NCI-H2081 (cell line): ENCODE results near the gene PTPRK.

Experiments used
- DNase-seq, 2 experiments: peaks; one replicate each; lab custom pipeline; 2025; lab: John Stamatoyannopoulos, UW

The PTPRK gene

DNA sequence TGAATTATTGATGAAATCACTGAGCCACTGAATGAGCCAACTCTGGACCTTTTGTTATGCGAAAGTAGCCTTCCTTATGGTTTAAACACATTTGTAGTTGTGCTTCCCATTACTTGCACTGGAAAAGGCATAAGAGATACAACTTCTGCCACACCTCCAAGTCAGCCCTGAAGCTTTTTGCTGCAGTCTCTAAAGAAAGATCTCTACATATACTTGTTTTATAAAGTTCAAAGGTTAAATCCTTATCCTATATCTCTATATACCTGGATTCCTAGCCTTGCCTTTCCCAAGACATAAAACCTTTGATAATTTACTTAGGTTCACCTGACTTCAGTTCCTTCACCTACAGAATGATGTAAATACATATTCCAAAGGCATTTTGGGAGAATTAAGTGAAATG, 132.0 kb downstream of the PTPRK start:
- DNase-seq = no peak

DNA sequence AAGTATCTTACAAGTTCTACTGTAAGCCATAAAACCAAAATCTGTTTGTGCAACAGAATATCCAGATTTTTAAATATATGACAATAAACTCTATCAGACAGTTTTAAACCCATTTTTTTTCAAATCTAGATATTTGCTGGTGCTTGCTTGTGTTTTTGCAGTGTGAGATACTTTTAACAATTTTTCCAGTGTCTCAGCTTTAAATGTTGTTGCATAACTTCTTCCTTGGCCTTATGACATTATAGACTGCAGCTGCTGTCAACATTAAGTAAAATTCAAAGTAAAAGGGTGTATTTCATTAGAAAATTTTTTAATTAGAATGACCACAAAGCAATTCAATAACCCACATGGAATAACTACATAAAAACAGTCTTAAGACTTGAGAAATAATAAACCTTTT, 139.5 kb downstream of the PTPRK start:
- DNase-seq = no peak

DNA sequence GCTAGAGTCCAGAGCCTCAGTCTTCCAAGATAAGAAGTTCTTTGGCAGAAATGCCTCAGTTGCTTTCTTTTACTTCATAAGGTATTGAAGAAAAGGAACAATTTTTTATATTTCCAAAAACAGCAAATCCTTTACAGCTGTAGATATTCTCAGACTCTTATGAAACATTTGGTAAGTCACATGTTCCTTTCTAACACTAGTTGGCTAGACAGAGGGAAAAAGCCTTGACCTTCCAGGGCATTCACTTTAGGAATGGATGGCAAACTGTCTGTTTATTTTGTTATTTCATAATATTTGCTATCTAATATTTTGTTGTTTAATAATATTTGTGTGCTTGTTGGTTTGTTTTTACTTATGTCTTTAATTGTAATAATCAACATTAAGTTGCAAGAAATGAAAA, 140.8 kb downstream of the PTPRK start:
- DNase-seq = no peak

DNA sequence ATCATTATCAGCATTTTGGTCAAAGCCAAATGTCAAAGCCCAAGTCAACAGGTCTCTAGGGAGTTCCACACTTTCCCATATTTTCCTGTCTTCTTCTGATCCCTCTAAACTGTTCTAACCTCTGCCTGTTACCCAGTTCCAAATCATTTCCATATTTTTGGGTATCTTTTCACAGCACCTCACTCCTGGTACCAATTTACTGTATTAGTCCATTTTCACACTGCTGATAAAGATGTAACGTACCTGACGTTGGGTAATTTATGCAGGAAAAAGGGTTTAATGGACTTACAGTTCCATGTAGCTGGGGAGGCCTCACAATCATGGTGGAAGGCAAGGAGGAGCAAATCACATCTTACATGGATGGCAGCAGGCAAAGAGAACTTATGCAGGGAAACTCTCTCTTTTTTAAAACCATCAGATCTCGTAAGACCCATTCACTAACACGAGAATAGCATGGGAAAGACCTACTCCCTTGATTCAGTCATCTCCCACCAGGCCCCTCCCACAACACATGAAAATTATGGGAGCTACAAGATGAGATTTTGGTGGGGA, 143.4 kb downstream of the PTPRK start:
- no peak for DNase-seq

DNA sequence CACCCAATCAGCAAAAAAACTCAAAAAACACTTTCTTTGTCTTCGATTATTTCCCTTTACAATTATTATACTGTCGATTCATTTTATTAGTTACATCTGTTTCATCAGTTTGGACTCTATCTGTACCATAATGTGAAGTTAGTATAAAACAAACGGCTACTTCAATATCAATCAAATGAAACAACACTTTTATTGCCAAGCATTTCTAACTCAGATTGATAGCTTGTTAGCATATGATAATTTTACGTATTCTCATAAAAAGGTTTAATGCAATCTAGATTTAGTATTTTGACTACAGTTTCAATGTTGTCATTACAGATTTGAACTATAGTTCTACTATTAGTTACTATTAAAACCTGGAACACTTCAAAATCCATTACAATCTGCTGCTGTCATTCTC, 149.3 kb downstream of the PTPRK start:
- DNase-seq = no peak

DNA sequence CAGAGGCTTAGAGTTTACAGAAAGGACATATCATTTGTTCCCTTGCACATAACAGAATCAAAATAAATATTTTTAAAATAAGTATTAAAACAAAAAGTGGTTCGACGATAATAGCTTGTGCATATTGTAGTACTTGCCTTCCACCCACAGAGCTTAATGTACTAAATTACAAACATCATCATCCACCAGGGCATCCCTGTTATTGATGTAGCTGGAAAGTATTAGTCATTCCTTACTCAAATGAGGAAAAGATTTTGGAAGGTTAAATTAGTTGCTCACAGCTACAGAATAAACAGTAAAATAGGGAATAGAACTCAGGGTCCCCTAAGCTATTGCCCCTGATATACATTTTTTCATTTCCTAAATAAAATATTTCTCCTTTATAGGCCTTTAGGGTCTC, 150.3 kb downstream of the PTPRK start:
- DNase-seq = no peak

DNA sequence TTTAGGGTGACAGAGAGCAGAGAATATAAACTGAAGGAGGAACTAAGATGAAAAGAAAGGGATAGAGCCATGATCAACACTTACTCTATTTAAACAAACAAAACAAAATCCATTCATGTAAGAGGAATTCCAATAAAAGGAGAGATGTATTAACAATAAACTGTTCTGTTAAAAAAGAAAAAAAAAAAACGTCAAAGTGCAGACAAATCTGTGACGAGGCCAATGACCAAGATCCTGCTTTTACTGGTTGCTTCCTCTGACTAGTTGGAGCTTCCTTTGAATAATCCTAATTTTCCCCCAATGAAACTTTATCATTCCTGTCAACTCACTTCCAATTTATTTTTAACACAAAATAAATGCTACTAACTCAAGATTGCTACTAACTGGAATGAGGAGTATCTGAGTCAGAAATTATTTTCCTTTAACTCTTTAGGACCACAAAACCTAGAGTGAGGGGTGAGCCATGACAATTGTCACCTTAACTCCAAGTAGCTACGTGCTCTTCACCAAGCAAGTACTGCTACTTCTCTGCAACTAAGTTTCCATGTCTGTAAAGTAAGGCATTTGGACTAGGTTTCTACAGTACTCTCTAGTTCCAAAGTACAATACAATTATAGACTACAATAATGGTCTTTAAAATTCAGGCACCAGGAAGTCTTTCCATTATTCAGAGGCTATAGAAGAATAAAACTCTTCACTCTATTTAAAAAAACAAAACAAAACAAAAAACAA, 152.0 kb downstream of the PTPRK start:
- no peak for DNase-seq

DNA sequence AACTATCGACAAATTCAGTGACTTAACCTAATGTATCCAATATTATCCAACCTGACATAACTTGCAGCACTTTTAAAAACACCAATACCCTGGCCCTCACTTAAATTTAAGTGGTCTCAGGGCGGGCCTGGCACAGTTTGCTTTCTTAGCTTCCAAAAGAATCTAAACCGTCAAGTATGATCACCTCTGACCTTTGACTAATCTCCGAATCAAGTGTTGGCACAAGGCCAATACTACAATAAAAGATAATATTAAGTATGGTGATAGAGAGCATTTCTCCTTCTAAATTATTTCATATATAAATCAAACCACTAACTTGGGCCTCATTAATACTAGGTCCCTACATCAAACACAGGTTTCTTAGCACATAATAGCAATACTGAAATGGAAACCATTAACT, 153.0 kb downstream of the PTPRK start:
- no peak for DNase-seq

DNA sequence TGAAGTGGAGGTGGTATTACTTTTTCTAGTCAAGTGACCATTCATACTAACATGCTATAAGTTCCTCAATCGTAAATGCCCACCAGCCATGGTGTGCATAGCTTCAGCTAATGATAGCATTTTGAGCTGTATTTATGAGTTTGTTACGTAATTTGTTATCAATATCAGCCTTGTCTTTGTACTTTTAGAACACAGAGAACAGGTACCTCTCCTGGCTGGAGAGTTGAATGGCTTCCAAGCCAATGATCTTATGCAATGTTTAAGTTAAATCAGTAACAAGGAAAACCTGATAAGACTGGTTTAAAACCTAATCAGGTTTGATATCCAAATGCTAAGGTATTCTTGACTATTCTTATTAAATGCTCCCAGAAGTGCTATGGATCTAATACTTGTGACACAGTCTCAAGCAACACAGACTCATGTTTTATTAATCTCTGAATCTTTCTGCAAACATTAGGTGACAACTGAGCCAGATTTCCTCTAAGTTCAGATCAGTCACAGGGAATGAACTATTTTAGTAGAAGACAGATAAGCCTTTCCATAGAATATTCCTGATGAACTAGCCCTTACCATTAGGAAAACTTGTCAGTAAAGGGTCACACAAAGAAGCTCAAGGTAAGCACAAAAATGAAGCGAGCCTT, 154.8 kb downstream of the PTPRK start:
- DNase-seq = no peak

DNA sequence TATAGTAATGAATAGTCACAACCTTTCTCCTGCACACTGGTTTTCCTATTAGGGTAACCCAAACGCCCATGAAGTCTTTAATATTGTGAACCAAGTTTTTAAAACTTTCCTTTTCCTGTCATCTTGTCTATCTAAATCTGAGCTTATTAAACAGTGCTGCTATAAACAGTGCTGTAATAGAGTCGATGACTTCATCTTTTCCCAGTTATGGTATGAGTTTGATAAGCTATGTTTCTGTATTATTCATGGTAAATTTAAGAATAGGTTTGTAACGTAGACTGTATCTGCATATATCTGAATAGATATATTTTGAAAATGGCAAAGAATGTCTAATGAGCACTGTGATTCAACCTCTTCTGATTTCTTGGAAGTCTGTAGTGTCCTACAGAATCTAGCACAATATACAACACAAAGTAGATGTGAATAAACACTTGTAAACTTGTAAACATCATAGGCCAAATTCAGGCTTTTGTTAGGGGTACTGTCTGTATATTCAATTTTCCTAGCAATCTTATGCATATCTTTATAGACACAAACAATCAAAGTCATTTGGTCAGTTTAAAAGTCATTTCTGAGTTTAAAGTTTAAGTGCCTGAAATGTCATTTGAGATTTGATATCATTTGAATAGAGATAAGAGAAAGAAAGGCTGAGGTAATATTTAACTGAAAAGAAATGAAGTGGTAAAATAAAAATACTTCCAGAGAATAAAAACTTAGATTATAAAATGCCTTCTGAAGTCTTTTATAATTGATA, 155.5 kb downstream of the PTPRK start:
- no peak for DNase-seq

DNA sequence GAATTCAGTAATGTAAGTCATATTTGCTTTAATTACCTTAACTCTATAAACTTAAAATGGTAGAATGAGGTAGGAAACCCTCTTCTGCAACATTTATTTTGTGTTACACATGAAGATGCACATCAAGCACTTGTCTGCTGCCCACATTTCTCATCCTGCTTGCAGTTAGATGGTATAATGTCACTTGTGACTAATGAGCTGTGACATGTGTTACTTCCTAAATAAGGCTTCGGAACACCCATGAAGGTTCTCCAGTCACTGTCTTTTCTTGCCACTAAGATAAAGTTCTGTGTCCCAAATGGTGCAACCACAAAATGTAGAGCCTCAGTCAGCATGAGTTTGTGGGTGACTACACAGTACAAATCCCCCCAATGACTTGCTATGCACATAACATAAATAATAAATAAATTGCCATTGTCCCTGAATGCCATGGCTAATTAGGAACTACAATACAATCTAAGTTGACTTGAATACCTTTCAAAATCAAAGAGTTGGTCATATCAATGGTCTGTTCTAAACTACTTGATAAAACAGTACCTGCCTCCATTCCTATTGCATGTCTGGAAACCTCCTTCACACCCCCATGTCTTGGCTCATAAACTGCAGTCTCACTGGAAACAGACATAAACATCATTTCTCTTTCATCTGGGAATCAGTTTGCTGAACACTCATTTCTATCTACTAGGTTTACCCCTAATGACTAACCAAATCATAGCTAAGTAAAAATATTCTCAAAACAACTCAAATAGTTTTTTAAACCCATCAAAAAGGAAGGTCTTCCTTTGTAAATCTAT, 157.2 kb downstream of the PTPRK start:
- no peak for DNase-seq

DNA sequence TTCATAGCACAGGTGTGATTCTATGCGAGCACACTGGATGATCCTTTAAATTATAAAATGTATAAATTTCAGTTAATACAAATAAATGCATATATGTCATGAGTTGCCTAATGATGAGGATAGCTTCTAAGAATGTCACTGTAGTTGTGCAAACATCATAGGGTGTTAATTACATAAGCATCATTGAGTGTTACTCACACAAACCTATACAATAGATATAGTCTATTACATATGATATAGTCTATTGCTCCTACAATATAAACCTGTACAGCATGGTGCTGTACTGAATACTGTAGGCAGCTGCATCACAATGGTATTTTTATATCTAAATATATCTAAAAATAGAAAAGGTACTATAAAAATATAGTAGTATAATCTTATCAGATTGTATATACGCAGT, 159.0 kb downstream of the PTPRK start:
- DNase-seq = no peak

DNA sequence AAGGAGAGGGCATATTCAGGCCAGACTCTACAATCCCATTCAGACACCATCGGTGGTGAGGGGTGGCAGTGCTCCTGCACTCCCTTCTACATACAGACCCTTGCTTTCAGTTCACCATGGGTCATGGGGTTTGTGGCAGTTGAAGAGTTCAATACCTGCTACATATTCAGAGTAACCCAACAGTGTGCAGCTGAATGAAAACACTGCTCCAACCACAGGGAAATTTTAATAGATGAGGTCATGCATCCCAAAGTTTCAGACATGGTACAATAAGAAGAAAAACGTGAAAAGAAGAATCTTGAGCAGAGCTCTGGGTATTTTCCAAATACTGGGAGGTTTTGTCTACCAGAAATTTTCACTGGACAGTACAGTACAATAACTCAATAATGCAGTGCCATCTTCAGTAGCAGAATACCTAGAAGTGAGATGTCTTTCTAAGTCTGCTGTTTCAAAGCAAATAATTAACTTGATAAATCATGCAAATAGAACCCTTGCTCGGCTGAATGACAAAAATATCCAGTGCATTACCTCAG, 162.1 kb downstream of the PTPRK start:
- no peak for DNase-seq

DNA sequence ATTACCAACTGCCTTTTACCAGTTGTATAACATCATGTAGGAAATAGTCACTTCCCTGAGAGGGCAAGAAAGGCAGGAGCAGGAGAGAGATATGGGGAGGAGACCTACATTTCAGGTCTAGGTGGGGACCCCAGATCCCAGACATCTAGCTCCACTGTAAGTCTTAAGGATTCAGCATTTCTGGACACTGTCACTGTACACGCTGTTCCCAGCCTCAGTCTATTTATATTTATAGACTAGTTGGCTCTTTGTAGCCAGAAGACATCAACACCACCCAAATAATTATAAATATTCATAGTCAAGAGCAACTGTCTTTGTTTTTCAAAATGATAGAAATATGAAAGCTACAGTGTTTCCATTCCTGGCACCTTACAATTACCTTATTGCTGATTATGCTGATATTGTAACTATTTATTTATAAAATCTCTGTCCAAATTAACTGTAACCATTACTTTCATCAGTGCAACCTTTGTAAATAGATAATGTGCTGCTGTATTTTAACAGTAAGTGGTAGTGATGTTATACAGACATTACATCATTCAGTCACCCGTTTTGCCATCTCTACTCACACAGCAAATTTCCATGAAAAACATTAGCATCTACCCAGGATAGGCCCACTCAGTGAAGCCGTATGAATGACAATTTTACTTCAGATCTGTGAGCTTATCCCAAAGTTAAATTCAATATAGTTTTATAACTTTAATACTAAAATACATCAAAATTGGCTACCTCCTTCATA, 162.8 kb downstream of the PTPRK start:
- no peak for DNase-seq

DNA sequence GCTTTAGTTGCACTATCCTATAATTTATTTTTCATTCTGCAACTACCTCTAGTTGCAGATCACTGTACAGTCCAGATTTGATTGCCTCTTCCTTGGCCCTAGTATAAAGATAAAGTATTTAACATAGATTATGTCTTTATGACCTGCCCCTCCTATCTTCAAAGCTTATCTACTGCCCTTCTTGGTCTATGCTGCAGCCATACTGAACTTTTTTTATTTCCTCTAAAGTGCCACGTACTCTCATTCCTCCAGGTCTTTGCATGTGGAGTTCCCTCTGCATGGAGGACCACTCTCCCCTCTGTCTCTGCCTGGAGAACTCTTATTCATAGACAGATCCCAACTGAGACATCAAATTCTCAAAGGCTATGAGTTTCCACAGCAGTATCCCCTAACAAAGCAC, 168.0 kb downstream of the PTPRK start:
- no peak for DNase-seq

DNA sequence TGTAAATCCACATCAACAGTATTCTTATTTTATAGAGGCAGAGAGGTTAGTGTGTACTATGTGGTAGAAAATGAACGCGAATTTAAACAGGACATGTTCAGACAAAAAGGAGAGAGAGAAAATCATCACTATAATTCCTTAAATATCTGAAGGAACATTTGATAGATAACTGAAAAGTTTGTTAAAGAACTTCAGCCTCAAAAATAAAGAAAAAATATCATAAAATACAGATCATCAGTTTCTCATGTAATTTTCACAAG, 169.2 kb downstream of the PTPRK start:
- DNase-seq = no peak

DNA sequence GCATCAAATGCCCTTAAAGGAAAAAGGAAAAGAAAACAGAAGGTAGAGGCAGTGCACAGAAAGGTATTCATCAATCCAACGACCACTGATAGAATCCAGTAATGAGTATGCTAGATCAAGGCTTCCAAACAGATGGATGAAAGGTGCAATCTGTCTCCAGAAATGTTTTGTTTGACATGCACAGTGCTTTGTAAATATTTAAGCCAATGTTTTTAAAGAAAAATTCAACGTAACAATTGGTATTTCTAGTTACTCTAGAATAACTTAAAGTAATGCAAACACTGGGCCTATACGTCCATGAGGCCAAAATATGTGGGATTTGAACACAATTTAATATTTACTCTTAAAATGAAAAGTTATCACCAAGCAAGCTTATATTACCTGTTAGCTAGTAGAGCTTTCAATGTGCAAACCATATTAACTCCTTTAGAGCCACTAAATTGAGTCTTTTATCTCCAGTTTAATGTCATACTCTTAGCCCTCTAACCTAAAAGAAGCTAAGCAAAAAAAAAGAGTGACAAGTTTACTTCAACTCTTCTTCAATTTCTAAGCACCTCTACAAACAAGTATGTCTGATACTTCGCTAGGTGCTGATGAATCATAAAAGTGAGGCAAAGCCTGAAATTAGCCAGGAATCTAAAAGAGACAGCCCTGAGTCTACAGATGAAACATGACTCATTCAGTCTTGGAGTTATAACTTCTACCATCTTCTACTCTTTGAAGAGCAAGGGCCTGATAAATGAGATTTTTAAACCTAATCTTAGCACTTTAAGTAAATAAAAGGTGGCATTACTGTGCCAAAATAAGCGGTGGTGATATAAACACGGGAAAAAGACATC, 169.8 kb downstream of the PTPRK start:
- DNase-seq = no peak

DNA sequence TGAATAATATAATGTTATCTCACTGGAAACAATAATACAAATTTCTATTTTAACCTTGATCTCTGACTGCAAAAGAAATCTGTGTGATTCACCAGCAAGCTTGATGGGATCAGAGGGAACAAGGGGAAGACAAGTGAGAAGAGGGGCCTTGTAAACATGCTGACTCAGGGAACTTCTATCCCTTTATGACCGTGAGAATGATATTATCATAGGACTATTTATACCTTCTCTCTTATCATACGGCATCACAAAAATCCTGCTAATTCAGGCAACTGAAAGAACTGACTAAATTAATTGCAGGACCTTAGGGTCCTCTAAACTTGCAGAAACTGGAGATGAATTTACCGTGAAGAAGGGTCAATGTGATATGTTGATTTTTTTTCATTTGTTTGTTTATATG, 173.3 kb downstream of the PTPRK start:
- no peak for DNase-seq

DNA sequence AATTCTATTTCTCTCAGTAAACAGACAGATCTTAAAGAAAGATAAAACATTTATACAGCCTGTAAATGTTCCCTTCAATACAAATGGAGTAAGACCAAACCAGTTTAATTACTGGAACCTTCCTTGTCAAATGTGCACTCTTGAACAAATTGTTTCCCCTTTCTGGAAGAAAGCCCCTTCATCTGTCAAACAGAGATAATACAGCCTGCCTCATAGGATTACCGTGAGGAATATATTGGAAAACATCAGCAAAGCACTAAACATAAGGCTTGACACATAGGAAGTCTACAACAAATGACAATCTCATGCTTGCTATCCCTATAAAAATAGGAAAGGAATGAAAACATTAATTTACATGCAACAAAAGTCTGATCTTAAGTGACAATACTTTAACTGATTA, 173.8 kb downstream of the PTPRK start:
- no peak for DNase-seq

DNA sequence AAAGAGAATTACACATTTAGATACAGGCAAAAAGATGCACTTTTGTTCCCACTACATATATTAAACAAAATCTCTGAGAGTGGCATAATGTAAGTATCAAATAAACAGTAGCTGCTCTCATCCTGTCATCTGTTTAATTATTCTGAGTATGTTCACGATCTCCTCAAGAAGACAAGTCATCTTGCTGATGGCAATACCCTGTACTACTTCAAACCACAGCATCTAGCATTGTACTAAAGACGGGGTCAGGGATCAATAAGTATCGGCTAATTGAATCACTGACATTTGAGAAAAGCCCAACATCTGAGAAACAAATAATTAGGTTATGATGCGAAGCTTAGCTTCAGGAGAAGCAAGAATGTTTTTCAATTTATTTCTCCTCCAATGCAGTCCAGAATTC, 175.1 kb downstream of the PTPRK start:
- no peak for DNase-seq

DNA sequence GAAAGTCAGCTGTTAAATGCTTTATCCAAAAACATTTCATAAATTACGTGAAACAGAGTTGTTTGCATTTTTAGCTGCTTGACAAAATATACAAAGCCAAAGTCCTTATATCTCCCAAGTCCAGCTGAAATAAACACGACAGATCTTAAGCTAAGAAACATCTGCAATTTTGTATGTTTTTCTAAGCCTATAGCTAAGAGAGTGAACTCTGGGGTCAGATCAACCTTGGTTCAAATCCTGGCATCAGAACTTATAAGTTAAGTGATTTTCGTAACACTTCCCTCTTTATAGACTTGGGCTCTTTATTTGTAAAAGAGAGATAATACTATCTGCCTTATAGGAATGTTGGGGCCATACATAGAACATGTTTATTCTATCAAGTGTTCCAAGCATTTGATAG, 176.7 kb downstream of the PTPRK start:
- no peak for DNase-seq
